GM18951 (cell line): Measurements from ENCODE around the gene SPRR1A.
"Not testable (repeated sequence)": the region's sequence is repeated elsewhere in the genome, so short reads cannot be mapped to it uniquely, and the experiment has no call there.

Experiments
- POLR2A ChIP-seq: IDR thresholded peaks from 4 replicates; pipeline ENCODE4 v1.6.1; 2011; ENCODE audit warnings: mild to moderate bottlenecking; ENCODE audit not compliant: insufficient read length, insufficient read depth; ENCODE audit errors: extremely low read depth
- in situ Hi-C: fragments of 300-500 bp; cut with MboI; formaldehyde crosslinking; loops from one replicate; pipeline ENCODE4 v1.12.0; 2022; ENCODE audit warnings: low sequenced_read_pairs, mixed read lengths, inconsistent platforms; ENCODE audit not compliant: unreplicated experiment

The SPRR1A gene

GRCh38 chr1:152986578-152986977 lies 2.7 kb downstream of the SPRR1A start:
- TF ChIP-seq POLR2A, result no peak
- in situ Hi-C loops, result no loop called here

DNA sequence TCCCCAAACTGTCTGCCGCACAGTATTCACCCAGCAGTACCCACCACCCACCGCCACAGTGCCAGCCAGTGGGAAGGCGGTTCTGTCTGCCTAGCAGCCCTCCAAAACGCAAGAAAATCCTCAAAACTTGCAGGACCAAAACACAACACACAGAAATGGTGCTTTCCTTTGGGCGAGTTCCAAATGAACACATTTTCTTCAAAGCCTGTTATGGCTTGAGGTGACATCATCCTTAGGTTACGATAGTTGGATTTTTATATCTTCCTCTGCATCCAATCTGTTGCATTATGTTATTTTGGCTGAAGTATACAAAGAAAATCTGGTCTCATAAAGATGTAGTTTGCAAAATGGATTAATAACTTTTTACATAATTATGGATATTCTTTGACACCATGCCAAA lies 9.3 kb downstream of the SPRR1A start:
- in situ Hi-C loops, result no loop called here
- TF ChIP-seq POLR2A, result no peak

- no peak for TF ChIP-seq POLR2A
- in situ Hi-C loops, result no loop called here
Measured at GRCh38 chr1:152995842-152996241, 12.0 kb downstream of the SPRR1A start.

- in situ Hi-C loops, result no loop called here
- no peak for TF ChIP-seq POLR2A
Measured at GRCh38 chr1:152996633-152997400, 12.9 kb downstream of the SPRR1A start.

DNA sequence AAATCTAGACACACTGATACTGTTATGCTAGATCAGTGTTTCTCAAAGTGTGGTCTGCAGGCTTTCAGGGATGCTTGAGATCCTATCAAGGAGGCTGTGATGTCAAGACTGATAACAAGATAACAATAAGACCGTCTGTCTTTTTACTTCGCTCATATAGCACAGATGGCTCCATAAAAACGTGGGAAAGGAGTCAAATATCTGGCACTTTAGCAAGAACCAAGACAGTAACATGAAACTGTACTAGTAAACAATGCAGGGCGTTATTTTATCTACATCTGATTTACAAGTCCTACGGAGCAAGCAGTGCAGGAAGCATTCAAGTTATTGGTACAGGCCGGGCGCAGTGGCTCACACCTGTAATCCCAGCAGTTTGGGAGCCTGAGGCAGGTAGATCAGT lies 14.0 kb downstream of the SPRR1A start:
- TF ChIP-seq POLR2A, result no peak
- in situ Hi-C loops, result no loop called here

GRCh38 chr1:152998476-152998875 lies 14.6 kb downstream of the SPRR1A start:
- no peak for TF ChIP-seq POLR2A
- in situ Hi-C loops, result no loop called here

DNA sequence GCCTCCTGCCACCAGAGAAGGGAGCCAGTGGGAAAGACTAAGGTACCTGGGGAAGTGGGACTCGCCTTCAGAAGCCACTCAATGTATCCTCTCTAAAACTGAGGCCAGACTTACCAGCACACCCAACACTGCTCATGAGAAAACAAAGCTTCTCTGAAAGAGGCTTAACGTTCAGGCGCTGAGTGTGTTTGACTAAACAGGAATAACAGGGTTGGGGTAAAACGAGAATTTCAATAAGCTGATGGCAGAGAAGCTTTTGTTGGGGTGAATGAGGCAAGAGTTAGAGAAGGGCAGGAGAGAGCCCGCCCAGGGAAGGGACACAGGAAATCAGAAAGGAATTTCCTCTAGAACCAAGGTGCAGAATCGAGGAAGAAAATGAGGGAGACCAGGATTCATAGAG lies 15.9 kb downstream of the SPRR1A start:
- no peak for TF ChIP-seq POLR2A
- in situ Hi-C loops, result no loop called here

DNA sequence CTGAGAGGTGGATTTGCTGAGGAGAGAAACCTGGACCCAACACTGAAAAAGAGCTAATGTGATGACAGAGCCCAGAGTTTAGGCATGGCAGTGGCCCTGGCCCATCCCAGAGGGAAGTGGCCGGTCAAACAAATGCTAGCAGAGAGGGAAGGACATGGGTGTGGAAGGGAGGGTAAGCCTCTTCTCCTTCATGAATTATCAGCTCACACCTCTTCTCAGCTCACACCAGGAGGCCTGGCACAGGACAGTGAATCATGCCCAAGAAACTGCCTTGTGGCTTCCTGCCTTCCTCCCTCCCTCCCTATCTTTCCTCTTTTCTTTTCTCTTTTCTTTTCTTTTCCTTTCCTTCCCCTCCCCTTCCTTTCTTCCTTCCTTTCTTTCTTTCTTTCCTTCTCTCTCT lies 16.4 kb downstream of the SPRR1A start:
- no peak for TF ChIP-seq POLR2A
- in situ Hi-C loops, result no loop called here

- TF ChIP-seq POLR2A, result no peak
- in situ Hi-C loops, result no loop called here
Measured at GRCh38 chr1:153001382-153001781, 17.5 kb downstream of the SPRR1A start, which contains the start of gene SPRR3. TSS of gene SPRR3 (plus strand) at chr1:153001749. CDS start at chr1:153003021, 1,272 bp downstream.

DNA sequence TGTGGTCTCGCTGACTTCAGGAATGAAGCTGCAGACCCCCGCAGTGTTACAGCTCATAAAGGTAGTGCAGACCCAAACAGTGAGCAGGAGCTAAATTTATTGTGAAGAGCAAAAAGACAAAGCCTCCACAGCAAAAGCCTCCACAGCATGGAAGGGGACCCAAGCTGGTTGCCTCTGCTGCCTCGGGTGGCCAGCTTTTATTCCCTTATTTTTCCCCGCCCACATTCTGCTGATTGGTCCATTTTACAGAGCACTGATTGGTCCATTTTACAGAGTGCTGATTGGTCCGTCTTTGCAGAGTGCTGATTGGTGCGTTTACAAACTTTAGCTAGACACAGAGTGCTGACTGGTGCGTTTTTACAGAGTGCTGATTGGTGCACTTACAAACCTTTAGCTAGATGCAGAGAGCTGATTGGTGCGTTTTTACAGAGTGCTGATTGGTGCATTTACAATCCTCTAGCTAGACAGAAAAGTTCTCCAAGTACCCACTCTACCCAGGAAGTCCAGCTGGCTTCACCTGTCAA lies 27.4 kb downstream of the SPRR1A start:
- in situ Hi-C loops, result not testable (repeated sequence)

DNA sequence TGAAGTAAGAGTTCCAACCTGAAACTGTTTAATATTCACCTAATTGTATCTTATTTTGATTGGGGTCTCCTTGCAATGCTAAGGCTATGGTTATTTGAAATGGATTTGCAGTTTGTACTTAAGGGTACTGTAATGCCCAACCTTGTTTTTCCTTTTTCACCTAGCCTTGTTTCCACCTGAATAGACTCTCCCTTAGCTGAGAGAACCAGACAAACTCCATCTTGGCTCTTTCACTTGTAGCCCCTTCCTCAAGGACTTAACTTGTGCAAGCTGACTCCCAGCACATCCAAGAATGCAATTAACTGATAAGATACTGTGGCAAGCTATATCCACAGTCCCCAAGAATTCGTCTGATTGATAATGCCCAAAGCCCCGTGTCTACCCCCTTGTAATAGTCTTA lies 37.9 kb downstream of the SPRR1A start:
- in situ Hi-C loops, result not testable (repeated sequence)

DNA sequence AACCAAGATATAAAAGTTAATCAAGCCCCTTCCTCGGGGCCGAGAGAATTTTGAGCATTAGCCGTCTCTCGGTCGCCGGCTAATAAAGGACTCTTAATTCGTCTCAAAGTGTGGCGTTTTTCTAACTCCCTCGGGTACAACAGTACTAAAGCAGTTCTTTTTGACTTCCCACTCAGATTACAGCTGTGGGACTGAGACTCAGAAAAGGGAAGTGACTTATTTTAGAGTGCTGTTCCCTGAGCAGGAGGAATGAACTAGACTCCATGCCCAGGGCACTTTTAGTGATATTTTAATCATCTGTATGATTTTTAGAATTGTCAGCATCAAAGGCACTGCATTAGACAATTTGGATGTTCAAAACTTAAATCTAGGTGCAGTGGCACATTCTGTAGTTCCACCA lies 38.5 kb downstream of the SPRR1A start:
- in situ Hi-C loops, result not testable (repeated sequence)

GRCh38 chr1:153023109-153023508 lies 39.2 kb downstream of the SPRR1A start:
- TF ChIP-seq POLR2A, result no peak
- in situ Hi-C loops, result no loop called here

GRCh38 chr1:153024413-153024812 lies 40.5 kb downstream of the SPRR1A start:
- in situ Hi-C loops, result no loop called here

DNA sequence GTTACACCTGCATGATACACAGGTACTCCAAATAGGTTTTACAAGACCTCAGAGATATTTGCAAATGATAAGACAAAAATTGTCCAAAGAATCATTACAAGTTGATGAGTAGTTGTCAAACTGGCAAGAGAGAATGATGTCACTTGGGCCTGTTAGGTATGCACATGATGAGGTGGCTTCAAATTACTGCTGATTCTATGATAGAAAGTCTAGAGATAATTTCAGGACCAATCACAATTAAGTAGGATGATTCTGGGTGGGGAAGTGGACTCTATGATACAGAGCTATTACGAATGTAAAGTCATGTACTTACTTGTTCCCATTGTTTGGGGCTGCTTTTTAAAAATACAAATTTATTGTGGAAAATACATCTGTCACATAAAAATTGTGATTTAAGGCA lies 41.9 kb downstream of the SPRR1A start:
- in situ Hi-C loops, result no loop called here
- no peak for TF ChIP-seq POLR2A

More at GRCh38 chr1:153024413-153024812, 40.5 kb downstream of the SPRR1A start:
- TF ChIP-seq POLR2A, result no peak
